ENCODE measurements around the gene UBA6.
"Not testable (repeated sequence)": the region's sequence is repeated elsewhere in the genome, so short reads cannot be mapped to it uniquely, and the experiment has no call there.

Gene UBA6

GRCh38 chr4:67659065-67659464 lies 41.9 kb downstream of the UBA6 start:
- no peak for DNase-seq

- DNase-seq, result no peak
Measured at GRCh38 chr4:67658302-67658701, 42.7 kb downstream of the UBA6 start.

GRCh38 chr4:67651536-67651935 lies 49.4 kb downstream of the UBA6 start:
- DNase-seq, result no peak

DNA sequence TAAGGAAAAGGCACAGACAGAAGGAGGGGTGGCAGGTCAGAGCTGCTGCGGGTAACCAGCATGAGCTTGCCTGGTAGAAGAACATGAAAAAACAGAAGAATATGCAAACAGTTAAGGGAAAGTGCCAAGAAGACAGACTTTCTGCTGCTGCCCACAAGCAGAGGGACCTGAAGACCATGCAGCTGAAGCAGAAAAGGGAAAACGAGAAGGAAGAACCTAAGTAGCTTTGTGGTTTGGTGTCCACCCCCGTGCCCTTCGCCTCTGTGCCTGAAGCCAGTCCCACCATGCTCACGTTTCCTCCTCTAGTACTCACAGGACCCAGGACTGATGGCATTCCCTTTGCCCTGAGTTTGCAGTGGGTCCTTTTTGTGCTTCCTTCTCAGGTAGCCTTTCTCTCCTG lies 62.8 kb downstream of the UBA6 start:
- DNase-seq, result no peak

DNA sequence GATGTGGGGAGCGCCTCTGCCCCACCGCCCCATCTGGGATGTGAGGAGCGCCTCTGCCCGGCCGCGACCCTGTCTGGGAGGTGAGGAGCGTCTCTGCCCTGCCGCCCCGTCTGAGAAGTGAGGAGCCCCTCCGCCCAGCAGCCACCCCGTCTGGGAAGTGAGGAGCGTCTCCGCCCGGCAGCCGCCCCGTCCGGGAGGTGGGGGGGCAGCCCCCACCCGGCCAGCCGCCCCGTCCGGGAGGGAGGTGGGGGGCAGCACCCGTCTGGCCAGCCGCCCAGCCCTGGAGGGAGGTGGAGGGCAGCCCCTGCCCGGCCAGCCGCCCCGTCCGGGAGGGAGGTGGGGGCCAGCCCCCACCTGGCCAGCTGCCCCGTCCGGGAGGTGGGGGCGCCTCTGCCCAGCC lies 64.0 kb downstream of the UBA6 start:
- DNase-seq, result not testable (repeated sequence)

GRCh38 chr4:67635331-67635730 lies 65.6 kb downstream of the UBA6 start:
- DNase-seq, result no peak

GRCh38 chr4:67634741-67635140 lies 66.2 kb downstream of the UBA6 start:
- no peak for DNase-seq

GRCh38 chr4:67632492-67632891 lies 68.5 kb downstream of the UBA6 start:
- no peak for DNase-seq

GRCh38 chr4:67624939-67625338 lies 76.0 kb downstream of the UBA6 start:
- DNase-seq, result no peak

- no peak for DNase-seq
Measured at GRCh38 chr4:67616478-67616877, 84.5 kb downstream of the UBA6 start.

- DNase-seq, result no peak
Measured at GRCh38 chr4:67615119-67615518, 85.8 kb downstream of the UBA6 start.

DNA sequence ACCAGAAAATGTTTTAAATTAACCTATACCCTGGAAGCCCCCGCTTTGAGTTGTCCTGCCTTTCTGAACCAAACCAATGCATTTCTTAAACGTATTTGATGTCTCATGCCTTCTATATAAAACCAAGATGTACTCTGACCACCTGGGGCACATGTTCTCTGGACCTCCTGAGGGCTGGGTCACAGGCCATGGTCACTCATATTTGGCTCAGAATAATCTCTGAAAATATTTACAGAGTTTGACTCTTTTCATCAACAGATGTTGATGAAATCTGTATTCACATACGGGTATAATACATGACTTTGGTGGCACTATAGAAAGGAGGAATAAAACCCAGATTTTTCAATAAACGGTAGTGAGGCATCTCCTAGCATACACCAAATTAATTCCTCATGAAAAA lies 86.8 kb downstream of the UBA6 start:
- no peak for DNase-seq

DNA sequence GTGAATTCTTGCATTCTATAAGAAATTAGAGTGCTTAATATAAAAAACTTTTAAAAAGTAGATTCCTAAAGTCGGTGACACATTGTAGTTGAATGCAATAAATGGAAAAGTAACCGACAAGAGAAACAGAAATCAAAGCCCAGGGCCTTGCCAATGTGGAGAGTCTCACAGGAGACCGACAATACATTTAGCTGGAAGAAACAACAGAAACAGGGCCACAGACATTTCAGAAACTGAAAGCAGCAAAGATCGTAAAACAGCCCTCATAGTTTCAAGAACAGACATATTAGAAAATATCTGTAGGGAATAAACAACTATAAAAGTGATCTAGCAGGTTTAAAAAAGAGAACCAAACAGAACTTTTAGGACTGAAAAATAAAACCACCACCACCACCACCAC lies 92.9 kb downstream of the UBA6 start:
- DNase-seq, result no peak

DNA sequence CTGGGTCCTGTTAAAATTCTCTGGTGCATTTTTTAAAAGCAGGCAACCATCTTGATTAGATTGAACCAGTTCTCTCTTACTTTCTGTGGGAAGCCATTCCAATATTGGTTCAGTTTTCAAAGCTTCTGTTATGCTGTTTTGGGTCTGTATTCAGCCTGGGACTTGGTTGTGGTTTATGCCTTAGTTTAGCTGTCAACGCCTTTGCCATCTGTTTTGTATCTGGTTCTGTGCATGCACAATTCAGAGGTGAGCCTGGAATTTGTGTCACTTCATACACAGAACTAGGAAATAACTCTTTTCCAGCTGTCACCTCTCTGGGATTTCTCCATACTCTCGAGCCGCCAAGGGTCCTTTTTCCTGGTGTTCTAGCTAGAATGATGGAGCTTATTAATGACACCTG lies 96.2 kb downstream of the UBA6 start:
- DNase-seq, result no peak

- no peak for DNase-seq
Measured at GRCh38 chr4:67604029-67604381, 97.0 kb downstream of the UBA6 start.

- DNase-seq, result no peak
Measured at GRCh38 chr4:67603310-67604028, 97.5 kb downstream of the UBA6 start.

- no peak for DNase-seq
Measured at GRCh38 chr4:67593741-67594175, 107.2 kb downstream of the UBA6 start.

DNA sequence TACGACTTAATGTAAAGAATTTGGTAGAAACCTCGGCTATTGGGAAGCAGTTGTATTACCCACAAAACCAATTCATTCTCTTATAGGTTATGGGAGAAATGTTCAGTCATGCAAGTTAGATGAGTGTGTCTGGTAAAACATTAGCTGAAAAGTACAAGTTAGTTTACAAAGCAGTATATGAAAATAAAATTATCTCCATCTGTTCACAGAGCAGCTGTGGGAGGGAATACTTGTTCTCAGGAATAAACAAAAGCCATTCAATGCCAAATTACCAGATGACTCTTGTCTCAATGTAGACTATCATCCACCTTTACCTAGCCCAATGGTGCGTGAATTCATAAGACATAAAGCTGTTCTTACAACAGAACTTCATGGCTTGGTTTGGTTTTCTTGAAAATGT lies 113.8 kb downstream of the UBA6 start:
- no peak for DNase-seq

- no peak for DNase-seq
Measured at GRCh38 chr4:67584496-67584895, 116.5 kb downstream of the UBA6 start.

DNA sequence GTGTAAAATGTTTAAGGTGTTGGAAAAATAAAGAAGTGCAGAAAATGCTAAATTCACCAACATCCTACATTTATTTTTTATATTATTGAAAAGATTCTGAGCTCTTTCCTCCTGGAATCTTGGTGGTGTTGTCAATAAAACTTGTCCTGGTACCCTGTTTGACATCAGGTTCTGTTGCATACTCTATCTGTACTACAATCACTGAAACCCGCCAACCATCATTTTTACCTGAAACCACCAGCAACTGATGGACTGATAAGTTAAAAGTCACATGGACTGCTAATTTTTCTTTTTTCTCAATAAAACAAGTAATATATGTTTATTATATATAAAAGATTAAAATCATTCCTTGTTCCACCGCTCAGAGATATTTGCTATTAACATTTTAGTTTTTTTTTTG lies 119.0 kb downstream of the UBA6 start:
- no peak for DNase-seq

- DNase-seq, result no peak
Measured at GRCh38 chr4:67581208-67581857, 119.6 kb downstream of the UBA6 start.

GRCh38 chr4:67580577-67580976 lies 120.4 kb downstream of the UBA6 start:
- no peak for DNase-seq

GRCh38 chr4:67576538-67576937 lies 124.4 kb downstream of the UBA6 start:
- no peak for DNase-seq

- DNase-seq, result no peak
Measured at GRCh38 chr4:67576059-67576466, 124.9 kb downstream of the UBA6 start.

Measured in activated CD4-positive, CD25-positive, alpha-beta regulatory T cell (primary cell).